ENCODE results near the gene LGR4. TPM values are rescaled to one million over a fixed set of nuclear protein-coding genes. Genes with fewer than 3 reads are reported as not detected.
A peak's percentile ranks its signal among the peaks of the same experiment; 100 is the strongest.

LGR4 gene
- total and polyA plus RNA-seq, 9 of the 15 experiments (the other 6 are each of a cell fraction or from before 2014, with no cell fraction given), result 0.94 to 10.1 (median 5.8) TPM

DNA sequence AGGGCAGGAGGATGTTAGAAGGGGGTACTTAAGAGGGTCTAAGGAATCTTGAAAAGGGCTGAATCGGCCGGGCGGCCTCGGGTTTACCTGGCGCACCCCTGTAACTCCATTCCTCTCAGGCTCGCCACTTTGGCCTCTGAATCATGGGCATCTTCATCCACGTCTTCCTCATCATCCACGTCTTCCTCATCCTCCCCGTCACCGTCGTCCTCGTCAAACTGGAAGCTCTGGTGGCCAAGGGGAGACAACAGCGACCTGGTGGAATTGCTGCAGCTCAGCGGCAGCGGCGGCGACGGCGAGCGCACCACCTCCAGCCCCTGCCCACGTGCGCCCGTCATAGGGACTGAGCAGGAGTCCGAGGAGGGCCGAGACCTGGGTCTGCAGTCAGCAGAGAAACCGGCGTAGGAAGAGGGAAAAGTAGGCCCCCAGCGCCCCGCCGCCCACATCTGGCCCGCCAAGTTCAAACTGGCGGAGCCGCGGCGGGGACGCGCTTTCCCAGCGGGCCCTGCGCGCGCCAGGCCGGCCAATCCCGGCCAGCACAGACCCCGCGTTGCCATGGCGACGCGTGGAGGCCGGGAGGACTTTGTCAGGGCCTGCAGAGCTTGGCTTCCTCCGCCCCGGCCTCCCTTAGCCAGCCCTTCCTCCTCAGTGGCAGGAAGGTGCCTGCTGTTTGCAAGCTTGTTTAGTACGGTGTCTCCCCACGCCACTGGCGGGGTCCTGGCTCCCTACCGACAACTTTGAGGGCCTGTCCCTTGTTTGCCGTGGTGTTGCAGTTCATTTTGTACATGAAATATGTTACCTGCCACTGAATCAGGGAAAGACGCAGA, 109.6 kb downstream of the LGR4 start, which contains the start of gene CCDC34 (continued):
- TF ChIP-seq SP1 (CRISPR knock-in tag; IDR thresholded peaks at IDR 0.05) (no peak), CHCHD3 (CRISPR knock-in tag; IDR thresholded peaks at IDR 0.05) (no peak), ZNF707 (CRISPR knock-in tag; conservative IDR thresholded peaks at IDR 0.05) (no peak), PHF8 (IDR thresholded peaks at IDR 0.05; ENCODE audit: borderline replicate concordance, low read length) (peak; percentile 79; the same call in 1 of the 2 replicates), MYNN (IDR thresholded peaks at IDR 0.05) (peak; percentile 67), MYNN (CRISPR knock-in tag; IDR thresholded peaks at IDR 0.05) (no peak), ZKSCAN3 (CRISPR knock-in tag; IDR thresholded peaks at IDR 0.05) (no peak), ELF2 (CRISPR knock-in tag; IDR thresholded peaks at IDR 0.05) (no peak), MCM2 (IDR thresholded peaks at IDR 0.05; ENCODE audit: low read depth) (no peak), FOSL1 (tag; conservative IDR thresholded peaks at IDR 0.05) (no peak), HOXB6 (CRISPR knock-in tag; IDR thresholded peaks at IDR 0.05; ENCODE audit: borderline replicate concordance) (no peak), NBN (IDR thresholded peaks at IDR 0.05; ENCODE audit: low read depth) (no peak), ADNP (tag; IDR thresholded peaks at IDR 0.05) (no peak), TGIF2 (CRISPR knock-in tag; IDR thresholded peaks at IDR 0.05) (peak; percentile 58; the same call in 1 of the 2 replicates), OTX1 (CRISPR knock-in tag; IDR thresholded peaks at IDR 0.05) (no peak), ZNF253 (CRISPR knock-in tag; conservative IDR thresholded peaks at IDR 0.05) (no peak), KLF13 (tag; IDR thresholded peaks at IDR 0.05; ENCODE audit: borderline replicate concordance, low read depth) (peak; percentile 3; the same call in 1 of the 2 replicates), FOS (IDR thresholded peaks at IDR 0.05; ENCODE audit: extremely low read depth, insufficient read length) (no peak), TEAD4 (IDR thresholded peaks at IDR 0.05; ENCODE audit: low read length) (no peak), TEAD4 (CRISPR knock-in tag; IDR thresholded peaks at IDR 0.05; ENCODE audit: borderline replicate concordance) (no peak), SNIP1 (IDR thresholded peaks at IDR 0.05; ENCODE audit: low read depth) (no peak), HDAC3 (IDR thresholded peaks at IDR 0.05; ENCODE audit: borderline replicate concordance, partially characterized antibody) (no peak), ZNF133 (CRISPR knock-in tag; IDR thresholded peaks at IDR 0.05) (no peak), CEBPG (CRISPR knock-in tag; IDR thresholded peaks at IDR 0.05) (no peak), CEBPG (tag; conservative IDR thresholded peaks at IDR 0.05 in 1 of 2, IDR thresholded peaks at IDR 0.05 in 1 of 2) (no peak), MAFK (IDR thresholded peaks at IDR 0.05; ENCODE audit: low read length) (no peak), HMG20A (CRISPR knock-in tag; conservative IDR thresholded peaks at IDR 0.05) (no peak)
- TF ChIP-seq, protein P1, sequence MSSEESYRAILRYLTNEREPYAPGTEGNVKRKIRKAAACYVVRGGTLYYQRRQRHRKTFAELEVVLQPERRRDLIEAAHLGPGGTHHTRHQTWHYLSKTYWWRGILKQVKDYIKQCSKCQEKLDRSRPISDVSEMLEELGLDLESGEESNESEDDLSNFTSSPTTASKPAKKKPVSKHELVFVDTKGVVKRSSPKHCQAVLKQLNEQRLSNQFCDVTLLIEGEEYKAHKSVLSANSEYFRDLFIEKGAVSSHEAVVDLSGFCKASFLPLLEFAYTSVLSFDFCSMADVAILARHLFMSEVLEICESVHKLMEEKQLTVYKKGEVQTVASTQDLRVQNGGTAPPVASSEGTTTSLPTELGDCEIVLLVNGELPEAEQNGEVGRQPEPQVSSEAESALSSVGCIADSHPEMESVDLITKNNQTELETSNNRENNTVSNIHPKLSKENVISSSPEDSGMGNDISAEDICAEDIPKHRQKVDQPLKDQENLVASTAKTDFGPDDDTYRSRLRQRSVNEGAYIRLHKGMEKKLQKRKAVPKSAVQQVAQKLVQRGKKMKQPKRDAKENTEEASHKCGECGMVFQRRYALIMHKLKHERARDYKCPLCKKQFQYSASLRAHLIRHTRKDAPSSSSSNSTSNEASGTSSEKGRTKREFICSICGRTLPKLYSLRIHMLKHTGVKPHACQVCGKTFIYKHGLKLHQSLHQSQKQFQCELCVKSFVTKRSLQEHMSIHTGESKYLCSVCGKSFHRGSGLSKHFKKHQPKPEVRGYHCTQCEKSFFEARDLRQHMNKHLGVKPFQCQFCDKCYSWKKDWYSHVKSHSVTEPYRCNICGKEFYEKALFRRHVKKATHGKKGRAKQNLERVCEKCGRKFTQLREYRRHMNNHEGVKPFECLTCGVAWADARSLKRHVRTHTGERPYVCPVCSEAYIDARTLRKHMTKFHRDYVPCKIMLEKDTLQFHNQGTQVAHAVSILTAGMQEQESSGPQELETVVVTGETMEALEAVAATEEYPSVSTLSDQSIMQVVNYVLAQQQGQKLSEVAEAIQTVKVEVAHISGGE (CRISPR knock-in tag; IDR thresholded peaks at IDR 0.05), result peak in 1 of 3 experiments; percentile 41; a peak in 2 of 6 replicates
